GM20000 (cell line): Measurements from ENCODE around the gene USP17L20.
"Not testable (repeated sequence)": the region's sequence is repeated elsewhere in the genome, so short reads cannot be mapped to it uniquely, and the experiment has no call there.

Experiments
- DNase-seq: peaks from one replicate; pipeline ENCODE4 v3.0.0; 2012; ENCODE audit warnings: low spot score

USP17L20 gene

GRCh38 chr4:9257824-9258223 lies at the start of gene USP17L20:
USP17L20 (plus strand) TSS chr4:9258124; CDS start chr4:9258124, 0 bp downstream.
- DNase-seq, result not testable (repeated sequence)

- not testable (repeated sequence) for DNase-seq
These were observed 47.6 kb upstream of the USP17L20 start, which contains the start of gene USP17L10 for GRCh38 chr4:9210357-9210756. USP17L10 (plus strand) TSS chr4:9210657; CDS start chr4:9210657, 0 bp downstream.

GRCh38 chr4:9214701-9215100 lies 43.2 kb upstream of the USP17L20 start:
- not testable (repeated sequence) for DNase-seq

GRCh38 chr4:9215105-9215504 lies 42.8 kb upstream of the USP17L20 start, which contains the start of gene USP17L11:
USP17L11 (plus strand) TSS chr4:9215405; CDS start chr4:9215405, 0 bp downstream.
- DNase-seq, result not testable (repeated sequence)

- not testable (repeated sequence) for DNase-seq
These were observed 38.1 kb upstream of the USP17L20 start, which contains the start of gene USP17L12 for GRCh38 chr4:9219852-9220251. USP17L12 (plus strand) TSS chr4:9220152; CDS start chr4:9220152, 0 bp downstream.

- DNase-seq, result not testable (repeated sequence)
These were observed 33.3 kb upstream of the USP17L20 start, which contains the start of gene USP17L13 for GRCh38 chr4:9224596-9224995. USP17L13 (plus strand) TSS chr4:9224896; CDS start chr4:9224896, 0 bp downstream.

GRCh38 chr4:9230249-9230648 lies 27.7 kb upstream of the USP17L20 start:
- not testable (repeated sequence) for DNase-seq

DNA sequence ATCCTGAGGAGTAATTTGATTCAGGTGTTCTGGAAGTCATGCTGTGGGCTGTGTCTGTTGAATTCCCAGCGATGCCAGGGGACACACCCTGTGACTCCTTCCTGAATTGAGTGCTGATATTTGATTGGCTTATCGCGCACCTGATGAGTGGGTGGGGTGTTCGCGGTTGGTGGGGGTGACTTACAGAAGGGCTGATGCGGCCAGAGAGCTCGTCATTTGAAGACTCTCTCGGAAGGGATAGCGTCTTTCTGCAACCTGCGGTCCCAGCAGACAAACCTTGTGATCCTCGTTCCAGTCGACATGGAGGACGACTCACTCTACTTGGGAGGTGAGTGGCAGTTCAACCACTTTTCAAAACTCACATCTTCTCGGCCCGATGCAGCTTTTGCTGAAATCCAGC lies 23.8 kb upstream of the USP17L20 start, which contains the start of gene USP17L15:
USP17L15 (plus strand) TSS at position 301 of the 400 bp plus-strand sequence; CDS start at position 301, 0 bp downstream.
- not testable (repeated sequence) for DNase-seq

GRCh38 chr4:9238461-9238860 lies 19.5 kb upstream of the USP17L20 start:
- not testable (repeated sequence) for DNase-seq

- not testable (repeated sequence) for DNase-seq
These were observed 14.3 kb upstream of the USP17L20 start, which contains the start of gene USP17L17 for GRCh38 chr4:9243579-9243978. USP17L17 (plus strand) TSS chr4:9243879; CDS start chr4:9243879, 0 bp downstream.

DNA sequence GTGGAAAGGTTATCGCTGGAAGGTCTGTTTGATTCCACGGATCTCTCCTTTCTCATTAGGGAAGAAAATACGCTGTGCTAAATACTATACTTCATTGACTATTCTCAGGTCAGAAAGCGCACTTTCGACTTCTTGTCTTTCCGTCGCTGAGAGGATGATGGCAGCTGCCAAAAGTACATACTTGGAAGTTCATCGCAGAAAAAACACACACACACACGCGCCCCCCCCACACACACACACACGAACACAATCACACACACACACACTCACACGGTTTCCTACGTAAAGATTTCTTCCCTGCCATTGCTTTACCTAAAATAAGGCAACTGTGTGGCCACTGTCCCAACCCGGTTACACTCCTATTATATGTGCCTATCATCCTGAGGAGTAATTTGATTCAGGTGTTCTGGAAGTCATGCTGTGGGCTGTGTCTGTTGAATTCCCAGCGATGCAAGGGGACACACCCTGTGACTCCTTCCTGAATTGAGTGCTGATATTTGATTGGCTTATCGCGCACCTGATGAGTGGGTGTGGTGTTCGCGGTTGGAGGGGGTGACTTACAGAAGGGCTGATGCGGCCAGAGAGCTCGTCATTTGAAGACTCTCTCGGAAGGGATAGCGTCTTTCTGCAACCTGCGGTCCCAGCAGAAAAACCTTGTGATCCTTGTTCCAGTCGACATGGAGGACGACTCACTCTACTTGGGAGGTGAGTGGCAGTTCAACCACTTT lies 9.8 kb upstream of the USP17L20 start, which contains the start of gene USP17L18:
USP17L18 (plus strand) TSS at position 678 of the 728 bp plus-strand sequence; CDS start at position 678, 0 bp downstream.
- not testable (repeated sequence) for DNase-seq

GRCh38 chr4:9253078-9253477 lies 4.8 kb upstream of the USP17L20 start, which contains the start of gene USP17L19:
USP17L19 (plus strand) TSS chr4:9253378; CDS start chr4:9253378, 0 bp downstream.
- not testable (repeated sequence) for DNase-seq

GRCh38 chr4:9262572-9262971 lies 4.6 kb downstream of the USP17L20 start, which contains the start of gene USP17L21:
USP17L21 (plus strand) TSS chr4:9262872; CDS start chr4:9262872, 0 bp downstream.
- not testable (repeated sequence) for DNase-seq

DNA sequence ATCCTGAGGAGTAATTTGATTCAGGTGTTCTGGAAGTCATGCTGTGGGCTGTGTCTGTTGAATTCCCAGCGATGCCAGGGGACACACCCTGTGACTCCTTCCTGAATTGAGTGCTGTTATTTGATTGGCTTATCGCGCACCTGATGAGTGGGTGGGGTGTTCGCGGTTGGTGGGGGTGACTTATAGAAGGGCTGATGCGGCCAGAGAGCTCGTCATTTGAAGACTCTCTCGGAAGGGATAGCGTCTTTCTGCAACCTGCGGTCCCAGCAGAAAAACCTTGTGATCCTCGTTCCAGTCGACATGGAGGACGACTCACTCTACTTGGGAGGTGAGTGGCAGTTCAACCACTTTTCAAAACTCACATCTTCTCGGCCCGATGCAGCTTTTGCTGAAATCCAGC lies 9.4 kb downstream of the USP17L20 start, which contains the start of gene USP17L22:
USP17L22 (plus strand) TSS at position 301 of the 400 bp plus-strand sequence; CDS start at position 301, 0 bp downstream.
- DNase-seq, result not testable (repeated sequence)

DNA sequence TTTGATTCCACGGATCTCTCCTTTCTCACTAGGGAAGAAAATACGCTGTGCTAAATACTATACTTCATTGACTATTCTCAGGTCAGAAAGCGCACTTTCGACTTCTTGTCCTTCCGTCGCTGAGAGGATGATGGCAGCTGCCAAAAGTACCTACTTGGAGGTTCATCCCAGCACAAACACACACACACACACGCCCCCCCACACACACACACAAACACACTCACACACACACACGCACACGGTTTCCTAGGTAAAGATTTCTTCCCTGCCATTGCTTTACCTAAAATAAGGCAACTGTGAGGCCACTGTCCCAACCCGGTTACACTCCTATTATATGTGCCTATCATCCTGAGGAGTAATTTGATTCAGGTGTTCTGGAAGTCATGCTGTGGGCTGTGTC lies 13.8 kb downstream of the USP17L20 start:
- not testable (repeated sequence) for DNase-seq
